Measurements from ENCODE around the gene CNPY1. TPM values are rescaled to one million over a fixed set of nuclear protein-coding genes. Genes with fewer than 3 reads are reported as not detected.

CNPY1 gene
- total RNA-seq, 2 donors from 2014 or later: not detected

GRCh38 chr7:155489158-155489840 is 57.1 kb downstream of the CNPY1 start:
- no peaks in the 10 kb centered on the region for H3K9me3 ChIP-seq
- H3K9ac ChIP-seq (ENCODE audit: low read depth in 2 of 2, low read length in 2 of 2): no peak overlapping the region
- TF ChIP-seq, protein P1, sequence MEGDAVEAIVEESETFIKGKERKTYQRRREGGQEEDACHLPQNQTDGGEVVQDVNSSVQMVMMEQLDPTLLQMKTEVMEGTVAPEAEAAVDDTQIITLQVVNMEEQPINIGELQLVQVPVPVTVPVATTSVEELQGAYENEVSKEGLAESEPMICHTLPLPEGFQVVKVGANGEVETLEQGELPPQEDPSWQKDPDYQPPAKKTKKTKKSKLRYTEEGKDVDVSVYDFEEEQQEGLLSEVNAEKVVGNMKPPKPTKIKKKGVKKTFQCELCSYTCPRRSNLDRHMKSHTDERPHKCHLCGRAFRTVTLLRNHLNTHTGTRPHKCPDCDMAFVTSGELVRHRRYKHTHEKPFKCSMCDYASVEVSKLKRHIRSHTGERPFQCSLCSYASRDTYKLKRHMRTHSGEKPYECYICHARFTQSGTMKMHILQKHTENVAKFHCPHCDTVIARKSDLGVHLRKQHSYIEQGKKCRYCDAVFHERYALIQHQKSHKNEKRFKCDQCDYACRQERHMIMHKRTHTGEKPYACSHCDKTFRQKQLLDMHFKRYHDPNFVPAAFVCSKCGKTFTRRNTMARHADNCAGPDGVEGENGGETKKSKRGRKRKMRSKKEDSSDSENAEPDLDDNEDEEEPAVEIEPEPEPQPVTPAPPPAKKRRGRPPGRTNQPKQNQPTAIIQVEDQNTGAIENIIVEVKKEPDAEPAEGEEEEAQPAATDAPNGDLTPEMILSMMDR (IDR thresholded peaks at IDR 0.05): no peak
- no peak overlapping the region for H3K4me3 ChIP-seq
- H3K27me3 ChIP-seq: no peaks in the 10 kb centered on the region
- no peaks in the 10 kb centered on the region for H3K4me1 ChIP-seq
- intact Hi-C loops (cut with DNase I): no loop called here
- H3K36me3 ChIP-seq: no peaks in the 10 kb centered on the region
- no peak overlapping the region for H3K27ac ChIP-seq
- no peak for DNase-seq

GRCh38 chr7:155488483-155489127 is 57.8 kb downstream of the CNPY1 start:
- H3K27ac ChIP-seq: no peak overlapping the region

GRCh38 chr7:155487509-155488482 is 58.6 kb downstream of the CNPY1 start:
- no peaks in the 10 kb centered on the region for H3K36me3 ChIP-seq
- no peak overlapping the region for H3K27ac ChIP-seq
- intact Hi-C loops (cut with DNase I): no loop called here
- no peaks in the 10 kb centered on the region for H3K27me3 ChIP-seq
- no peaks in the 10 kb centered on the region for H3K9me3 ChIP-seq
- H3K4me3 ChIP-seq: no peak overlapping the region
- H3K9ac ChIP-seq (ENCODE audit: low read depth in 2 of 2, low read length in 2 of 2): no peak overlapping the region
- no peak for DNase-seq
- TF ChIP-seq, protein P1 (IDR thresholded peaks at IDR 0.05): no peak
- H3K4me1 ChIP-seq: no peaks in the 10 kb centered on the region

More at GRCh38 chr7:155488483-155489127, 57.8 kb downstream of the CNPY1 start:
- no peaks in the 10 kb centered on the region for H3K36me3 ChIP-seq
- TF ChIP-seq, protein P1 (IDR thresholded peaks at IDR 0.05): no peak
- no peaks in the 10 kb centered on the region for H3K27me3 ChIP-seq
- no peak overlapping the region for H3K4me3 ChIP-seq
- H3K4me1 ChIP-seq: no peaks in the 10 kb centered on the region
- no peaks in the 10 kb centered on the region for H3K9me3 ChIP-seq
- intact Hi-C loops (cut with DNase I): no loop called here
- DNase-seq: no peak
- no peak overlapping the region for H3K9ac ChIP-seq (ENCODE audit: low read depth in 2 of 2, low read length in 2 of 2)

DNA sequence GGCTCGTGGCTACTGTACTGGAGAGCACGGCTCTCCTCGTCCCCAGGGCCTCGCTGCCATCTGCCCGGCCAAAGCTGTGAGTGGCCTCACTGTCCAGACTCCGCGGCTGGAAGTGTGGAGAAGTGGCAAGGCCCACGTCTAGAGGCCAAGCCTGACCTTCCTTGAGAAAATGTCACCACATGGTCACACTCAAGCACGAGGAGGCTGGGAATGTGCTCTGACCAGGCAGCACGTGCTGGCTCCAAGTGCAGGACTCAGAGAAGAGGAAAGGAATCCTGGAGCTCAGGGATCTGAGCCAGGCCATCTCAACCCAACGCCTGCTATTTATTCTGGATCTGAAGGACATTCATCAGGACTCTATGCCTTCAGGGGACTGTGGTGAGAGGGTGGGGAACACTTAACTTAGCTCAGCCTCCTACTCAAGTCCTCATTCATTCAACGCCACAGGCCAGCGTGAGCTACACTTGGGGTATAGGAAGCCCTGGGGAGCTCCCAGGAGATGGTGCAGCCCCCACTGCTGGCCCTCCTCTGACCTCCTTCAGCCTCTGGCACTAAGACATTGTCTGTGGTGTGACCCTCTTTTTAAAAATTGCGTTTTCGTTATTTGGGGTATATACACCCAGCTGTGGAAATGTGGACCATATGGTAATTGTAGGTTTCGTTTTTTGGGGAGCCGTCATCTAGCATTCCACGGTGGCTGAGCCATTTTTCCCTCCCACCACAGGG is 59.4 kb downstream of the CNPY1 start:
- TF ChIP-seq, protein P1 (IDR thresholded peaks at IDR 0.05): no peak
- Histone ChIP-seq H3K4me3 (no peak overlapping the region), H3K36me3 (no peaks in the 10 kb centered on the region), H3K9me3 (no peaks in the 10 kb centered on the region), H3K9ac (ENCODE audit: low read depth in 2 of 2, low read length in 2 of 2) (no peak overlapping the region), H3K27ac (no peak overlapping the region), H3K27me3 (no peaks in the 10 kb centered on the region), H3K4me1 (no peaks in the 10 kb centered on the region)
- intact Hi-C loops (cut with DNase I): no loop called here
- no peak for DNase-seq
